Muscle of leg (tissue), 11 donors: ENCODE results near the gene ADGRV1. TPM values are rescaled to one million over a fixed set of nuclear protein-coding genes. Genes with fewer than 3 reads are reported as not detected.

Experiments
- DNase-seq: peaks from one replicate; pipeline ENCODE4 v3.0.0; 2013
- H3K27ac ChIP-seq: one replicate; pipeline ENCODE4 v1.5.1; 2013; ENCODE audit warnings: mild to moderate bottlenecking, low read length, control low read depth
- H3K27me3 ChIP-seq: one replicate; pipeline ENCODE4 v1.6.1; 2013; ENCODE audit warnings: low read length; ENCODE audit not compliant: control insufficient read depth, insufficient read depth
- H3K36me3 ChIP-seq: one replicate; pipeline ENCODE4 v1.6.1; 2013; ENCODE audit warnings: low read length; ENCODE audit not compliant: control insufficient read depth, insufficient read depth
- H3K4me1 ChIP-seq: one replicate; pipeline ENCODE4 v1.6.1; 2013; ENCODE audit warnings: low read length; ENCODE audit not compliant: control insufficient read depth, insufficient read depth
- H3K4me3 ChIP-seq: one replicate; pipeline ENCODE4 v1.5.1; 2013; ENCODE audit warnings: low read length, control low read depth
- H3K9me3 ChIP-seq: replicated peaks from 2 replicates; pipeline ENCODE4 v1.6.1; 2013; ENCODE audit warnings: low read depth, low read length; ENCODE audit not compliant: control insufficient read depth
- WGBS: methylation state at CpG from one replicate; pipeline ENCODE4 v1.1.5; 2013; ENCODE audit warnings: missing lambda C conversion rate; ENCODE audit not compliant: insufficient coverage; 5-methylcytosine and 5-hydroxymethylcytosine counted together
- polyA plus RNA-seq, 8 donors: library from polyadenylated mRNA; unstranded; fragments of 120-200 nt; gene quantifications; one replicate each; pipeline versions ENCODE4 v1.2.1 to v1.2.3, GENCODE V29; 2013; ENCODE audit warnings: inconsistent platforms in 1 of 8, low replicate concordance in 1 of 8; ENCODE audit not compliant: insufficient read length in 8 of 8, insufficient read depth in 1 of 8
- total RNA-seq: library from RNA; stranded (reverse); fragments of 120-200 nt; gene quantifications from one replicate; pipeline ENCODE4 v1.2.4, GENCODE V29; 2013

The ADGRV1 gene
- total and polyA plus RNA-seq, 9 donors = 0.49 to 2.5 (median 0.88) TPM

DNA sequence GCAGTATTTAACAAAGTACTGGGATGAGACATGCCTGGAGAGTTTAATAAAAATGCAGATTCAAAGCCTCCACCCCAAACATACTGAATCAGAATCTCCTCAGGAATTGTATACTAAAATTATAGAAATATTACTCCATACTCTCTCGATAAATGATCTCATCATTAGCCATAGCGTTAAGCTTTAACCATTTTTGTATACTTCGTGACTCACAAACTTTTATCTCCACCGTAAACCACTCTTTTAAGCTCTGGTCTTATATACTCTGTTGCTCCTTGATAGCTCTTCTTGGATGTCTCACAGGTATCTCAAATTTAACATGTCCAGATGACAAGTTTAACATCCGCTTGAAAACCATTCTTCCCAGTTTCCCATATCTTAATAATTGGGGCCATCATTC lies 327.8 kb downstream of the ADGRV1 start:
- DNase-seq = no peak
- Histone ChIP-seq H3K27ac (no peak overlapping the region), H3K9me3 (no peaks in the 10 kb centered on the region)

DNA sequence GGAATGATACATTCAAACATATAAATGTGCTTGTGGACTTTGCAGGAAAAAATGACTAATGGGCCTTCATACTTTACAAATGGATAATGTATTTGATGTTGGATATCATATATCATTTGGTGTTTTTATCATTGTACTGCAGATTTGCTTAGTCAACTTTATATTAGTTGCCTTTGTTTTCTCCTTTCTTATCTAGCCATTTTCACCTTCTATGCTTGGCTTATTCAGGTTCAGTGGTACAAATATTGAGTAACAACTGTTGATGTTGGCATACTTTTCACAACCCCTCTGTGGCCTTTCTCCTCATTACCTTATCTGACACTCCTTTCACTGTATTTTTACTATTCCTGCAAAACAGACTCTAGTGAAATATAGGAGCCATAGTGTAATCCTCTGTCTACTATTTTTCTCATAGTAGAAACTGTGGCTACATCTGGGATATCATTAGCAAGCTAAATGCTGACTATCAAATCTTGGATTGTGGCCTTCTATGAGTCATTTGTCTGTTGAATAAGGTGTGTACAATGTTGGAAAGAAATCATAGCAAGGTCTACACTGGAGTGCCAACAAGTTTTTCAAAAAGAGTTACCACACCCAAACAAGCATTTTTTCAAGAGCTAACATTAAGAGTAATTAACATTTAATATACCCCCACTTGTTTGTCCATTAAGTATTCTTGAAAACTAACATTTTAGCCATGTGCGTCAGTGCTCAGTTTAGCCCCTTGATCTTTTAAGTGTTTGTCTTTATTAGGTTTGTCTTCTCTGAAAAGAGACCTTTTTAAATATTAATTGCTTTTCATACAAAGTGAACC lies 330.1 kb downstream of the ADGRV1 start:
- no CpG with 5 or more reads among the region's 1 CpG for WGBS
- Histone ChIP-seq H3K4me3 (no peak overlapping the region), H3K27me3 (no peaks in the 10 kb centered on the region), H3K9me3 (no peaks in the 10 kb centered on the region), H3K27ac (no peak overlapping the region), H3K36me3 (no peaks in the 10 kb centered on the region), H3K4me1 (no peaks in the 10 kb centered on the region)
- no peak for DNase-seq

More for the DNA sequence above, 327.8 kb downstream of the ADGRV1 start:
- 86% methylated on average over 3 of the region's 5 CpGs for WGBS
- no peak overlapping the region for H3K4me3 ChIP-seq
- H3K4me1 ChIP-seq = no peaks in the 10 kb centered on the region
- no peaks in the 10 kb centered on the region for H3K27me3 ChIP-seq
- H3K36me3 ChIP-seq = no peaks in the 10 kb centered on the region

DNA sequence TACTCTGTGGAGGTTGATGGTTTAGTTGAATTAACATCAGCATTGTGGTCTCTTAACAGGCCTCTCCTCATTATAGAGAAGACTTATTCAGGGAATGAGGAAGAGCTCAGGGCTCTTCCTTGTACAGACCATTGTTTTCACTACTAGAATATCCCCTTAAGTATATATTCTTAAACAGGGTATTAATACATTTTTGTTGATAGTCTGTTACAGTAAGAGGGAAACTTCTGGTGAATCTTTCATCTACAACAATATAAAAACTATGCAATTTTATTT lies 330.7 kb downstream of the ADGRV1 start:
- Histone ChIP-seq H3K27me3 (no peaks in the 10 kb centered on the region), H3K4me3 (no peak overlapping the region), H3K36me3 (no peaks in the 10 kb centered on the region), H3K27ac (no peak overlapping the region), H3K4me1 (no peaks in the 10 kb centered on the region), H3K9me3 (no peaks in the 10 kb centered on the region)
- no peak for DNase-seq

DNA sequence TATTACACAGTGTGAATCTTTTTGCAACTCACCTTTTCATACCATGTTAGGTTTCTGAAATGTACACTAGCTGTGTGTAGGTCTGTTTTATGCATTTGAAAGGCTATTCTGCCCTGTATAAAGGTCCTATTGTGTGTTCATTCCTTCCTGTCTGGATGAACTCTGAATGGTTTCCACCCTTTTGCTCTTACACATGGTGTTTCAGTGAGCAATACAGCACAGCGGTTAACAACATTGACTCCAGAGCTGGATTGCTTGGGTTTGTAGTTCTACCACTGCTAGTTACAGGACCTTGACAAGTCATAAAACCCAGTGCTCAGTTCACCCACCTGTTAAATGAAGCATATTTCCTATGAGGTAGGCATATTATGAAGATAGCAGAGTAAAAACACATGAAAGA lies 331.6 kb downstream of the ADGRV1 start:
- Histone ChIP-seq H3K36me3 (no peaks in the 10 kb centered on the region), H3K27ac (no peak overlapping the region), H3K4me3 (no peak overlapping the region), H3K4me1 (no peaks in the 10 kb centered on the region), H3K27me3 (no peaks in the 10 kb centered on the region), H3K9me3 (no peaks in the 10 kb centered on the region)
- DNase-seq = no peak
- 83% methylated on average over 1 of the region's 1 CpG for WGBS

DNA sequence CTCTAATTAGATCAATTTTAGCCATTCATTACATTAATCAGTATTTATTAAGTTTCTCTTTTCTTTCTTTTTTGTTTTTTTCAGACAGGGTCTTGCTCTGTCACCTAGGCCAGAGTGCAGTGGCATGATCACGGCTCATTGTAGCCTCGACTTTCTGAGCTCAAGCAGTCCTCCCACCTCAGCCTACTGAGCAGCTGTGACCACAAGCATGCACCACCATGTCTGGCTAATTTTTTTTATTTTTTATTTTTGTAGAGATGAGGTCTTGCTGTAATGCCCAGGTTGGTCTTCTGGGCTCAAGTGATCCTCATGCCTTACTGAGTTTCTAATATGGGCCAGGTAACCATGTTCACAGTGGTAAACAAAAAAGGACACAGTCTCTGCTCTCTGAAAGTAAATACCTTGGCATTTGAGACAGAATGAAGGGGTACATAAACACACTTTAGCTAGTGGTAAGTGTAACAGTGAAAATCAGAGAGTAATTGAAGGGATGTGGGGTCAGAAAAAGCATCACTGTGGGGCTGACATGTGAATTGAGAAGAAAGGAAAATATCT lies 336.3 kb downstream of the ADGRV1 start:
- no peak for DNase-seq
- no peaks in the 10 kb centered on the region for H3K9me3 ChIP-seq
- no CpG with 5 or more reads among the region's 2 CpGs for WGBS
- H3K27me3 ChIP-seq = no peaks in the 10 kb centered on the region
- no peaks in the 10 kb centered on the region for H3K4me1 ChIP-seq
- no peaks in the 10 kb centered on the region for H3K36me3 ChIP-seq
- no peak overlapping the region for H3K4me3 ChIP-seq
- H3K27ac ChIP-seq = no peak overlapping the region

DNA sequence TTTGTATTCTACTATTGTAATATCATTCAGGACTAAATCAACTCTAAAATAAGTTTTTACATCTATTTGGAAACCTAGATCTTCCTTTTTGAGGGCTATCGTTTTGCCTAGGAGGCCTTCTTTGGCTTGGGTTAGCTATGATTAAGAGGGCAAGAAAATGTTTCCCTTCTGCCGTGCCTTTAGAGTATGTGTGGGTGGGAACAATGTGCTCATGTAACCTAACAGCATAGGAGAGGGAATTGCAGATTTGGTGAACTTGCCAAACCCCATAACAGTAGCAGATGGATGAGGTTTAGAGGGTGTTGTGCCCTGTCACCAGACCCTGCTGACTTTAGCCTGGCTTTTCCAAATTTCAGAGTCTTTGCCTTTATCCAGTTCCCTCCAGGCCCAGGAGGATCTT lies 339.0 kb downstream of the ADGRV1 start:
- Histone ChIP-seq H3K27me3 (no peaks in the 10 kb centered on the region), H3K4me3 (no peak overlapping the region), H3K36me3 (no peaks in the 10 kb centered on the region), H3K27ac (no peak overlapping the region), H3K9me3 (no peaks in the 10 kb centered on the region), H3K4me1 (no peaks in the 10 kb centered on the region)
- no peak for DNase-seq
- WGBS = no CpG with 5 or more reads among the region's 2 CpGs

DNA sequence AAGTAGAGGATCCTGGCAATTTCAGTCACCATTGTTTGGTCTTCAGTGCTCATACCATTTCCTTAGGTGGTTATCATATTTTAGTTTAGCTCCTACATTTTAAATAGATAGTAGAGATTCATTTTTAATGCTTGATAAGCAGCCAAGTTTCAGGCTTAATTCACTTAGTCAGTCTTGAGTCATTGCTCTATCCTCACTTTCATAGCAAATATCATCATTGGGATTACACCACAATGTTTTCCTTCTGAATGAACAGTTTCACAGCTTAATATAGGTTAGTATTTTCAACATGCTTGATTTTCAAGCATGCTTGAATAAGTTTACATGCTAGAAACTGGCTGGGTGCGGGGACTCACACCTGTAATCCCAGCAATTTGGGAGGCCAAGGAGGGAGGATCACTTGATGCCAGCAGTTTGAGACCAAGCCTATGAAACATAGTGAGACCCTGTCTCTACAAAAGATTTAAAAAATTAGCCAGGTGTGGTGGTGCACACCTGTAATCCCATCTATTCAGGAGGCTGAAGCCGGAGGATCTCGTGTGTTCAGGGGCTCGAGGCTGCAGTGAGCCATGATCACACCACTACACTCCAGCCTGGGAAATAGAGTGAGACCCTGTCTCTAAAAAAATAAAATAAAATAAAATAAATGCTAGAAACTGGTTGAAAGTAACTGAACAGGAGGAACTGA lies 339.9 kb downstream of the ADGRV1 start:
- Histone ChIP-seq H3K27ac (no peak overlapping the region), H3K9me3 (no peaks in the 10 kb centered on the region), H3K36me3 (no peaks in the 10 kb centered on the region), H3K4me3 (no peak overlapping the region), H3K27me3 (no peaks in the 10 kb centered on the region), H3K4me1 (no peaks in the 10 kb centered on the region)
- DNase-seq = no peak
- WGBS = no CpG with 5 or more reads among the region's 4 CpGs

DNA sequence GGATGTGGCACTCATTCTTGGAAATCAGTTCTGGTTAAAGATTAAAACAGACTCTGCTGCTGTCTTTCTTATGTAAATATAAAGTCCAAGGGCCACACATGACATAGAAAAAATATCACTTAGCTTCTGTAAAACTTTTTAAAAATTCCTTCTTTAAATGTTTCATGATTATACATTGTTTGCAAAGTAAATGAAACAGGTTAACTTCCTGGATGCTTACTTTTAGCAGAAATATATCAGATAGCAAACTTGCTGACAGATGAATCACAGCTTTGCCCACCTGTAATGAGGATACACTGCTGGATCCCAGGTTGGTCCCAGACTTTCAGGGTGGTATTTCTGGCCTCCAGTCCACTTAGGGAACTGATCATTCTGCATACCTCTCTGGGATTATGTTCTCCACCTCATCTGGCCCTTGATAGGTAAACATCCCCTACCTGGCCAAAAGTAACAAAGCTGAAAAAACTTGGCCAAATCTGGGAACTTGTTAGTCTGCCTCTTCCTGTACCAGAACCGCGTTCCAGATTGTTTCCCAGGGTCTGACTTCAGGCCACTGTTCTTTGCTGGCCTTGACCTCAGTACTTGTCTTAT lies 340.5 kb downstream of the ADGRV1 start:
- Histone ChIP-seq H3K4me1 (no peaks in the 10 kb centered on the region), H3K27me3 (no peaks in the 10 kb centered on the region), H3K4me3 (no peak overlapping the region), H3K9me3 (no peaks in the 10 kb centered on the region), H3K27ac (no peak overlapping the region), H3K36me3 (no peaks in the 10 kb centered on the region)
- 88% methylated on average over 2 of the region's 2 CpGs for WGBS
- no peak for DNase-seq

DNA sequence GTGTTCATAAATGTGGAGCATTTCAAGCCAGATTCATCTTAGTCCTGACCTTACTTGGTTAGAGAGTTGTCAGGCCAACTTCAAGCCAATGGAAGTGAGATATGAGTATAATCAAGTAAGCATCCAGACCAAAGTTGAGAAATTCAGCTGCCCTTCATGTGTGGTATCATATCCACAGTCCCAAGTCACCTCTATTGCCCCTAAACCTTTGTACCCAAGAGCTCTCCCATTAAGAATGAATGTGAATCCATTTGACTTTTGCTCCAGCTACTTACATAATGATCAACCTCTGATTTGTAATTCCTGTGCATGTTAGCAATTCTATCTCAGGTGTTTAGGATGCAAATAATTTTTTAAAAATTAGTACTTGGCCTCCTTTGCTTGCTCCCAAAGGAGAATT lies 342.7 kb downstream of the ADGRV1 start:
- Histone ChIP-seq H3K27me3 (no peaks in the 10 kb centered on the region), H3K9me3 (no peaks in the 10 kb centered on the region), H3K4me1 (no peaks in the 10 kb centered on the region), H3K27ac (no peak overlapping the region), H3K4me3 (no peak overlapping the region), H3K36me3 (no peaks in the 10 kb centered on the region)
- no peak for DNase-seq

DNA sequence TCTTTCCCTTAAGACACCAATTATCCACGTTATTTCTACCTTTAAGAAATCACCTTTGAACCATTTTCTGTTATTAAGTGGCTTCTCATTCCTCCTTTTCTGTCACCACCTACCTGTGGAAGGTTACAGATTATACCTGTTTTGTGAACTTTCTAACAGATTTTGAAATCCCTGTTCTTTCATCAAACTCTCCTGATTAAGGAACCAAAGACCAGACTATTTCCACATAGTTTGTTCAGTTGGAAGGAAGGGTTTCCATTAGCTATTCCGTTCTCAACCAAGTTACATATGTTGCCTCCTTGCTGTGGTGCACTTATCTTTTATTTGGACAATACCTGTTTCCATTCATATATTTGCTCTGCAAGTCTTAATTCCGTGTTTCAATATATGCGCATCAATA lies 343.6 kb downstream of the ADGRV1 start:
- H3K27ac ChIP-seq = no peak overlapping the region
- H3K27me3 ChIP-seq = no peaks in the 10 kb centered on the region
- DNase-seq = no peak
- no peaks in the 10 kb centered on the region for H3K4me1 ChIP-seq
- H3K36me3 ChIP-seq = no peaks in the 10 kb centered on the region
- no peak overlapping the region for H3K4me3 ChIP-seq
- H3K9me3 ChIP-seq = no peaks in the 10 kb centered on the region
- WGBS = no CpG with 5 or more reads among the region's 4 CpGs
